OCI-M2 (cell line): ENCODE results near the gene CCNDBP1.
"Not testable (repeated sequence)": the region's sequence is repeated elsewhere in the genome, so short reads cannot be mapped to it uniquely, and the experiment has no call there.

Experiments
- DNase-seq: peaks from one replicate; lab custom pipeline; 2025; ENCODE audit not compliant: unreplicated experiment; lab: John Stamatoyannopoulos, UW

Gene CCNDBP1

GRCh38 chr15:43190178-43190577, 5.0 kb downstream of the CCNDBP1 start:
- DNase-seq, result no peak

DNA sequence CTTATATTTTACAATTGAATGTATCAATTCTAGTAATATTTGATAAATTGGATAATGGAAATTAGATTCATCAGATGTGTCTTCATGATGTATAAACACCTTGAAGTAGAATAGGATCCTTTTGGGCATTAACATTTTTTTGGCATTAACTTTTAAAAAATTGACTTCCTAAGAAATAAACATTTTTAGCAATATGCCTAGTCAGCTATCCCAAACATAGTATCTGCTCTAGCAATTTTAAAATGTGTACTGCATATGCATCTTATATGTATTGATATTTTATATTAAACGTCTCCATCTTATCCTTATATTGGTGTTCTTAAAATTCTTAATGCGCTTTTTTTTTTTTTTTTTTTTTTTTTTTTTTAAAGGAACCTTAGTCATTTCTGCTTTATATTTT, 8.5 kb downstream of the CCNDBP1 start:
- no peak for DNase-seq

DNA sequence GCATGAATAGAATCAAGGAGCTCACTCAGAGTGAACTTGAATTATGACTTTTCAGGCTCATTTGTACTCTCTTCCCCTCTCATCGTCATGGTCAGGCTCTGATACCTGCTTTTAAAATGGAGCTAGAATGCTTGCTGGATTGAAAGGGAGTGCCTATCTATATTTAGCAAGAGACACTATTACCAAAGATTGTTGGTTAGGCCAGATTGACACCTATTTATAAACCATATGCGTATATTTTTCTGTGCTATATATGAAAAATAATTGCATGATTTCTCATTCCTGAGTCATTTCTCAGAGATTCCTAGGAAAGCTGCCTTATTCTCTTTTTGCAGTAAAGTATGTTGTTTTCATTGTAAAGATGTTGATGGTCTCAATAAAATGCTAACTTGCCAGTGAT, 9.6 kb downstream of the CCNDBP1 start:
- no peak for DNase-seq

DNA sequence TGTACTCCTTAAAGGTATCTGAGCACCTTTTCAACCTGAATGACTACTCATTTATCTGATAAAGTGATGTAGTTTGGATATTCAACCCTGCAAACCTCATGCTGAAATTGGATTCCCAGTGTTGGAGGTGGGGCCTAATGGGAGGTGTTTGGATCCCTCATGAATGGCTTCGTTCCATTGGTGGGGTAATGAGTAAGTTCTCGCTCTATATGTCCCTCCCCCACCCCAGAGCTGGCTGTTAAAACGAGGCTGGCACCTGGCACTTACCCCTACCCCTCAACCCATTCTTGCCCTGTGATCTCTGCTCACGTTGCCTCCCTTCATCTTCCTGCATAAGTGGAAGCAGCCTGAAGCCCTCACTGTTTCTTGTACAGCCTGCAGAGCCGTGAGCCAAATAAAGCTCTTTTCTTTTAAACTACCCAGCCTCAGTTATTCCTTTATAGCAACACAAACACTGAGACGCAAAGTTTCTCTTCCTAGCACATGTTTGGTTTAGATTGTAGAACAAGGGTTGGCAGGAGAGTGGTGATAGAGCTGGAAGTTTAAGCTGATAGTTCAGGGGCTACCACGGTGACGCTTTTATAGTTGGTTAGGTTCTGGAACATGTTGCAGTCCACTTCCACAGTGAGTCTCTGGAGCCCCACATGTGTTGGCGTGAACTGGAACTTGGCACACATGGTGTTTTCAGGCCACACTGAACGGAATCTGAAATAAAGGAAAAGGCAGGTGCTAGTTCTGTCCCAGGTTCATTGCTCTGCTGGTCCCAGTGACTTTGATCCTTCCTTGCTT, 11.8 kb downstream of the CCNDBP1 start:
- no peak for DNase-seq

DNA sequence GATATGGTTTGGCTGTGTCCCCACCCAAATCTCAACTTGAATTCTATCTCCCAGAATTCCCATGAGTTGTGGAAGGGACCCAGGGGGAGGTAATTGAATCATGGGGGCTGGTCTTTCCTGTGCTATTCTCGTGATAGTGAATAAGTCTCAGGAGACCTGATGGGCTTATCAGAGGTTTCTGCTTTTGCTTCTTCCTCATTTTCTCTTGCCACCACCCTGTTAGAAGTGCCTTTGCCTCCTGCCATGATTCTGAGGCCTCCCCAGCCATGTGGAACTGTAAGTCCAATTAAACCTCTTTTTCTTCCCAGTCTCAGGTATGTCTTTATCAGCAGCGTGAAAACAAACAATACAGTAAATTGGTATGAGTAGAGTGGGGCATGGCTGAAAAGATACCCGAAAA, 12.6 kb downstream of the CCNDBP1 start:
- not testable (repeated sequence) for DNase-seq

GRCh38 chr15:43198556-43198955, 13.4 kb downstream of the CCNDBP1 start:
- DNase-seq, result not testable (repeated sequence)

GRCh38 chr15:43198992-43199391, 13.8 kb downstream of the CCNDBP1 start:
- DNase-seq, result no peak

DNA sequence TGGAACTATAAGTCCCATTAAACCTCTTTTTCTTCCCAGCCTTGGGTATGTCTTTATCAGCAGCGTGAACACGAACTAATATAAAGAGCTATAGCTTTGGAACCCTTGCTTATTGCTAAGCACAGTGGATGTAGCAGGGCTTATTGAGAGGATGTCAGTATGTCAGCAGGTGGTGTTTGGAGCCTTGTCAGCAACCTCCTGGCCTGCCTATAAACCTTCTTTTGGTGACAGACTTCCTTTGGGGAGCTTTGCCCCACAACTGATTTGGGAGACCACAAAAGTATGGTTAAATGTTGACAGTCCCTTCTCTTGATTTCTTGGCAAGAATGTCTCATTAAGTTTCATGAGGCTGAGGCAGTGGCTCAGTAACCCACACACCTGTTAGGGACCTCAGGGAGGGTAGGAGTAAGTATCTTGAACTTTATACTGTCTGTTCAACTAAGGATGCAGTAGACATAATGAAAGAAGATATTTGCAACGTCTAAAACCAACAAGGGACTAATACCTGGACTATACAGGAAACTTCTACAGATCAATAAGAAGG, 14.8 kb downstream of the CCNDBP1 start:
- DNase-seq, result no peak

- DNase-seq, result no peak
These were observed 19.1 kb downstream of the CCNDBP1 start for GRCh38 chr15:43204016-43204901.

- DNase-seq, result no peak
These were observed 20.9 kb downstream of the CCNDBP1 start for GRCh38 chr15:43206054-43206453.

GRCh38 chr15:43207024-43207423, 21.8 kb downstream of the CCNDBP1 start:
- DNase-seq, result no peak

- no peak for DNase-seq
These were observed 23.1 kb downstream of the CCNDBP1 start for GRCh38 chr15:43208052-43209002.

GRCh38 chr15:43209059-43209824, 24.0 kb downstream of the CCNDBP1 start:
- no peak for DNase-seq

DNA sequence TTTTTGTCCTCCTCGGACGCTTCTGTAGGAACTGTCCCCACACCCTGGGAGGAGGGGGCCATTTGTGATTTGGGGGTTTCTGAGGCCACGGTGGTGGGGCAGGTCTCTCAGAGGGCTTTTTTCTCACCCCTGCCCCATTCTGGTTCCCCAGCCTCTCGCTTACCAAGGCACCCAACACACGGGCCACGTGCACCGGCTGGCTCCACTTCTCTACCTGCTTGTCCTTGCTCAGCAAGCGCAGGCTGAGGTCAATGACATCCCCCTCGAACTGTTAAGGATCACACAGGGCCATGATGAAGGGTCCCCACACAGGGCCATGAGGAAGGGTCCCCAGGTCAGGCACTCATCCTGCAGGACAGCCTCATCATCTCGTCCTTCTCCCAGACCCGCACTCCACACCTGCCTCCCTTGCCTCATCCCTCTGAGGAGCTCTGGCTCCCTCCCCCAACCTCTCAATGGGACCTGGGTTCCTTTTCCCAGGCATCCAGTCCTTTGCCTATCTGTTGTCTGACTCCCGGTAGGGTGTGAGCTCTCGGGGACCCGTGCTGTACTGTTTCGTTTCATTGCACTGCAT, 25.1 kb downstream of the CCNDBP1 start:
- no peak for DNase-seq

DNA sequence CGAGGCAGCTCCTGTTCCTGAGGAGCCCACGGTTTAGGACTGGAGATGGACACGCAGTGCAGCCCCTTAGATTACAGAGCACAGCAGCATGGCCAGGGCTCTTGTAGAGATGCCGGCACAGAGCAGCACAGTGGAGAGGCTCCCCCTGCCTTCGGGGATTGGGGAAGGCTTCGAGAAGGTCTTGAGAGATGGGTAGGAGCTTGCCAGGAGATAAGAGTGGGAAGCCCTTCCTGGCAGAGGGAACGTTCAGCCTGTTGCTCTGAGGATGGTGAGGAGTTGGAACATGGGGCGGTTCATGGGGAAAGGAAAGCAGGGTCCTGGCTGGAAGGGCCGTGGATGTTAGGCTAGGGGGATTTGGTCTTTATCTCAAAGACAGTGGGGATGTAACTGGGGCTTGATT, 25.6 kb downstream of the CCNDBP1 start:
- DNase-seq, result no peak

- no peak for DNase-seq
These were observed 26.1 kb downstream of the CCNDBP1 start for GRCh38 chr15:43211224-43211735.

- no peak for DNase-seq
These were observed 27.1 kb downstream of the CCNDBP1 start for GRCh38 chr15:43212299-43212698.

GRCh38 chr15:43212951-43213350, 27.7 kb downstream of the CCNDBP1 start:
- DNase-seq, result no peak

- DNase-seq, result no peak
These were observed 28.3 kb downstream of the CCNDBP1 start for GRCh38 chr15:43213466-43213865.
